ENCODE data around the gene CLEC3A.

DNA sequence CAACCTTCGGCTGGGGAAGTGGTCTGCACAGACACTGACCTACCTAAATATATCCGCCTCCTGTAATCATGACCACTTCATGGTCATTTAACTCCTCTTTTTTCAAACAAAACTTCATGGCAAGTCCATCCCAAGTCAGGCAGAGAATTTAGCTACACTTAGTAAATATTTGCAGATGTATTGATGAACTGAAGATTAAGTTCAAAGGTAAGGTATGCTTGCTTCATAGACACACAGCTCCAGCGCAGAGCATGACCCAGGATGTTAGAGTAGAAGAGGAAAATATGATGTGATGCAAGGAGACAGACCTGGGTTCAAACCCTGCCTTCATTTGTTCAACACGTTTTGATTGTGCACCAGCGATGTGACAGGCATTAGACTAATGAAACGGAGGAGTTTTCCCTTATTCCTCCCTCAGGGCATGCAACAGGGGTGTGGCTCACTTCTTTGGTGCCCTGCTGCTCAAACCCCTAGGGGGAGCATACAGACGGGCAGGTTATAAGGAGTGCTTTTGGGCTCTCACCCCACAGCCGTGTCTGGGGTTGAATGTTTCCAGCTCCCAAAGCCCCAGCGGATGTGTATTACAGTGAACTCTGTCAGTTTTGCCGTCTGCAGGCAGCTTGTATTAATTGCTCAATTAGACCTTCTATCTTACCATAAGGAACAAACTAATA, 23.9 kb upstream of the CLEC3A start:
- TF ChIP-seq, protein P1, sequence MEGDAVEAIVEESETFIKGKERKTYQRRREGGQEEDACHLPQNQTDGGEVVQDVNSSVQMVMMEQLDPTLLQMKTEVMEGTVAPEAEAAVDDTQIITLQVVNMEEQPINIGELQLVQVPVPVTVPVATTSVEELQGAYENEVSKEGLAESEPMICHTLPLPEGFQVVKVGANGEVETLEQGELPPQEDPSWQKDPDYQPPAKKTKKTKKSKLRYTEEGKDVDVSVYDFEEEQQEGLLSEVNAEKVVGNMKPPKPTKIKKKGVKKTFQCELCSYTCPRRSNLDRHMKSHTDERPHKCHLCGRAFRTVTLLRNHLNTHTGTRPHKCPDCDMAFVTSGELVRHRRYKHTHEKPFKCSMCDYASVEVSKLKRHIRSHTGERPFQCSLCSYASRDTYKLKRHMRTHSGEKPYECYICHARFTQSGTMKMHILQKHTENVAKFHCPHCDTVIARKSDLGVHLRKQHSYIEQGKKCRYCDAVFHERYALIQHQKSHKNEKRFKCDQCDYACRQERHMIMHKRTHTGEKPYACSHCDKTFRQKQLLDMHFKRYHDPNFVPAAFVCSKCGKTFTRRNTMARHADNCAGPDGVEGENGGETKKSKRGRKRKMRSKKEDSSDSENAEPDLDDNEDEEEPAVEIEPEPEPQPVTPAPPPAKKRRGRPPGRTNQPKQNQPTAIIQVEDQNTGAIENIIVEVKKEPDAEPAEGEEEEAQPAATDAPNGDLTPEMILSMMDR (IDR thresholded peaks at IDR 0.05 in 4 of 5, conservative IDR thresholded peaks at IDR 0.05 in 1 of 5), result no peak
- TF ChIP-seq POLR2A (IDR thresholded peaks at IDR 0.05), result no peak
